HG02840 (cell line): ENCODE results near the gene TWF2.

Source experiments
- ATAC-seq: cut with Tn5 transposase; IDR thresholded peaks from one replicate; pipeline ENCODE4 v1.9.1; 2021; ENCODE audit warnings: mild to moderate bottlenecking, moderate library complexity, moderate number of reproducible peaks; ENCODE audit not compliant: unreplicated experiment, low FRiP score

Gene TWF2

DNA sequence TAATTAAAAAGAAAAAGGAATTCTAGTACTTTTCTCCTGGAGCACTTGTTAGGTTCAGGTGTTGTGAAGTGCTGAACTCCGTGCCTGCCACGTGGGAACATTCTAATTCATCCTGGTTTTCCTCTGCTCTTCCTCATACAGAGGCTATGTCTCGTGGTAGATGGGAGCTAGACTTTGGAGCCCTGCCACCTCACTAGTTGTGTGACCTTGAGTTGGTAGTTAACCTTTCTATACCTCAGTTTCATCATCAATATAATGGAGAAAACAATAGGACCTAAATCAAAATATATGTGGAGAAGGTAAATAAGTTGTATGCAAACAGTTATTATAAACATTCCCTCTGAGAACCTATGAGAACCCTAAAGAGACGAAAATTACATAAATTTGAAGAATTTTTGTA, 30.4 kb downstream of the TWF2 start:
- no peak for ATAC-seq

GRCh38 chr3:52205727-52206372, 33.1 kb downstream of the TWF2 start:
- ATAC-seq = no peak

GRCh38 chr3:52204337-52205073, 34.5 kb downstream of the TWF2 start:
- no peak for ATAC-seq

DNA sequence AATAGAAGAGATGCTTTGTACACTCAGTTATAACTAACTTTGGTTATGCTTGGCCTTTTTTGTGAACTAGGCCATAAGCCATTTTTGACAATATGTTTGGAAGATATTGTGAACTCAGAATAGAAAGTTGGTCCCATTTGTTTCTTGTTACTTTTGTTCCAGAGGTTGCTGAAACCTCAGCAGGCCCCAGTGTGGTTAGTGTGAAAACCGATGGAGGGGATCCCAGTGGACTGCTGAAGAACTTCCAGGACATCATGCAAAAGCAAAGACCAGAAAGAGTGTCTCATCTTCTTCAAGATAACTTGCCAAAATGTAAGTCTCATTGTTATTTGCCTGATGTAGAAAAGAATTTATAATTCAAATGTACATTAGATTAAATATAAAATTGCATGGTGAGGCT, 35.3 kb downstream of the TWF2 start:
- no peak for ATAC-seq

GRCh38 chr3:52202384-52203077, 36.4 kb downstream of the TWF2 start:
- ATAC-seq = no peak

- no peak for ATAC-seq
Measured at GRCh38 chr3:52200981-52201679, 37.8 kb downstream of the TWF2 start.

GRCh38 chr3:52198643-52199608, 40.0 kb downstream of the TWF2 start:
- ATAC-seq = no peak

DNA sequence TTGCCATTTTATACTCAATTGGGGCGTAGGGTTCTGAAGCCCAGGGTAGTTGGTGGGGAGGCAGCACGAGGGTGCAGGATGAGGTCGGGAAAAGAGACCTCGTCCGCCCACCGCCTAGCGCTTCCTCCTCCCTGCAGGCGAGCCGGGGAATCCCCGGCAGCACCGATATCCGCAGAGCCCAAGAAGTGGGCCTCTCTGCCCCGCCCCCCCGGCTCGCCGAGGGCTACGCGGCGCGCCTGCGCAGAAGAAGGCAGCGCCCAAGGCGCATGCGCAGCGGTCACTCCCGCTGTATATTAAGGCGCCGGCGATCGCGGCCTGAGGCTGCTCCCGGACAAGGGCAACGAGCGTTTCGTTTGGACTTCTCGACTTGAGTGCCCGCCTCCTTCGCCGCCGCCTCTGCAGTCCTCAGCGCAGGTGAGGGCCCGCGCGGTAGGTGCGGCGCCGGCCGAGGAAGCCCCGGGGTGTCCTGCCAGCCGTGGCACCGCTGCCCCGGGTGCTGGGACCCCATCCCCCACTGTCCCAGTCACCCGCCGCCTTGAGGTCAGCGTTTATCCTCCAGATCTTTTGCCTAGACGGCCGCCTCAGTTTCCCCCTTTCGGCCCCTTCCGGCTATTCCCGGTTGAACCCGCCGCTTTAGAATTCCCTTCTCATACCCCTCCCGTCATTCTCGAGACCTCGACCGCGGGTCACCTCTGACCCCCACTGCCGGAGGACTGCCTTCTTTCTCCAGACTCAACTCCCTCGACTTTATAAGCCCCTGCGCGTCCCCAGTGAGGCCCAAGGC, 40.9 kb downstream of the TWF2 start, which contains the start of gene ALAS1:
Gene ALAS1, plus strand, starts transcription at position 319 of the 784 bp plus-strand sequence. CDS start 1,082 bp downstream, outside the sequence.
- ATAC-seq = peak; percentile 76

DNA sequence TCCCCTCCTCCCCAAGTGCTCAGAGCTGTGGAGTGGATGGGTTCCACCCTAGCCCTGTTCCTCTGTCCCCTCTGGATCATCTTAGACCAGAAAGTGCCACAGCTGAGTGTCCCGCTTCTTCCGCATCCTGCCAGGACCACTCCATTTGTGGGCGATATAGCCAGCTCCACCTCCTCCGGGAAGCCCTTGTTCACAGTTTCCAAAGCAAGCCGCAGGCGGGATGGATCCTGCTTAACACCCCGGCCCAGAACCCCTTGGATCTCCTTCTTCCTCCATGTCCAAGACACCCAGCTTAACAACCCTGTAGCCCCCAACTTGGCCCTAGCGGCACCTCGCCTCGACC, 41.5 kb downstream of the TWF2 start:
- no peak for ATAC-seq

DNA sequence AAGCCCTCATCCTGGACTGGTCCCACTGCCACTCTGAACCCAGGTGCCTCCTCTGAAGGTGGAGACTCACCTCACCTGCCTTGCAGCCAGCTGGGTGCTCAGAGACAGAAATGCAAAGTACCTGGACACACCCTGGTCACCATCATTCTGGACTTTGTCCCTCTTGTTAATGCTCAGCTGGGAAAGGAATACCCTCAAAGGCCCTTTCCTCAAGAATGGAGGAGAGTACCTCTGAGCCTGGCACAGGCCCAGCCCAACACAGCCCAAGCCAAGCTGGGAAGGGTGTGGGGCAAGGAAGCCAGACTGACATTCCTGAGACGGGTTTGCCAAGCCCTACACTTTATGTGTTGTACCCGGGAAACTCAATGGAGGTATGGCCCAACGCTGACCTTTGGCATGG, 42.0 kb downstream of the TWF2 start:
- ATAC-seq = no peak

- no peak for ATAC-seq
Measured at GRCh38 chr3:52195823-52196331, 43.1 kb downstream of the TWF2 start.

DNA sequence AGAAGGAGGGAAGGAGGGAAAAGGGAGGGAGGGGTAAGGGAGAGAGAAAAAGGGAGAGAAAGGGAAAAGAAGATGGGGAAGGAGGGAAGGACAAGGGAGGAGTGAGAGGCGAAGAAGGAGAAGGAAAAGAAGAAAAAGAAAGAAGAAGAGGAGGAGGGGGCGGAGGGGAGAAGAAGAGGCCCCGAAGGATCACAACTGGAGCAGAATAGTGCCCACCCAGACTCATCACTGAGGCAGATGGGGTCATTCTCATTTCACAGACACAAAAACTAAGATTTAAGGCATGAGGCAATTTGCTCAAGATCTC, 43.7 kb downstream of the TWF2 start:
- no peak for ATAC-seq

GRCh38 chr3:52194485-52195290, 44.3 kb downstream of the TWF2 start:
- no peak for ATAC-seq

- ATAC-seq = no peak
Measured at GRCh38 chr3:52193065-52193464, 45.9 kb downstream of the TWF2 start.

DNA sequence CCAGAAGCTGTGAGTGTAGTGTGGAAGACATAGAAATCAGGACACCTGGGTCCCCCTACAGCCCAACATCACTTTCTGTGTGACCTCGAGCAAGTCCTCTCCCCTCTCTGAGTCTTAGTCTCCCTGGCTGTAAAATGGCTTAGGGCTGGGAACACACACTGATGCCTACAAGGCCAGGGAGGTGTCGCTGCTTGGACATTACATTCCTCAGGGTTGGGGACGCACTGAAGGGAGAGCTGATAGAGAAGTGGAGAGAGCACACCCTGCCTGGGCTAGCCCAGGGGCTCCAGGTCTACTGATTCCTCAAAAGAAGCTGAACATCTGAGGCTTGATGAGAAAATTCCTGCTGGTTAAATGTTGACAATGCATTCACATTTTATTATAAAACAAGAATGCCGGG, 47.3 kb downstream of the TWF2 start:
- ATAC-seq = no peak

- no peak for ATAC-seq
Measured at GRCh38 chr3:52190294-52191074, 48.5 kb downstream of the TWF2 start.

- ATAC-seq = no peak
Measured at GRCh38 chr3:52188556-52188955, 50.4 kb downstream of the TWF2 start.

DNA sequence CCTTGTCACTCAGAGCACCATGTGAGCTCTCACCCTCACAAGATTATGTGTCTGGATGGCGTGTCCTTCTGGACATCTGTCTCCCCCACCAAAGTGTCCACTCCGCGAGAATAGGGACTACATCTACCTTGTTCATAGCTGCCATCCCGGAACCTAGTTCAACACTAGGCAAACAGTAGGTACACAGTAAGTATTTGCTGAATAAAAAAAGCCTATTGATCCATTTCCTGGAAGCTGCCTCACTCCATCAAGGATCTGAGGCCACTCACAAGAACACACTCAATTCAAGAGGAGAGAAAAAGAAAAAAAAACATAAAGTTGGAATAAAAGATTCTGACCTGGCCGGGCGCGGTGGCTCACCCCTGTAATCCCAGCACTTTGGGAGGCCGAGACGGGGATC, 52.2 kb downstream of the TWF2 start:
- no peak for ATAC-seq
